Stimulated activated CD4-positive, alpha-beta T cell treated with anti-CD3 and anti-CD28 coated beads, Interleukin-4, amount 100 ng/mL, for 48 hours (primary cell): Measurements from ENCODE around the gene PFN4.
A peak's percentile ranks its signal among the peaks of the same experiment; 100 is the strongest.

ENCODE experiments used
- DNase-seq, 2 donors: peaks; one replicate each; pipeline ENCODE4 v3.0.0-alpha.2; 2020; ENCODE audit warnings: low read depth in 2 of 2

Gene PFN4

GRCh38 chr2:24077879-24078278 lies 45.3 kb downstream of the PFN4 start:
- no peak for DNase-seq

- DNase-seq: no peak
These were observed 45.6 kb downstream of the PFN4 start for GRCh38 chr2:24077535-24077877.

GRCh38 chr2:24076849-24077534 lies 46.1 kb downstream of the PFN4 start:
- DNase-seq: no peak

GRCh38 chr2:24075915-24076848 lies 47.0 kb downstream of the PFN4 start, which contains the start of gene SF3B6:
Gene SF3B6, minus strand, starts transcription at chr2:24076326. Its CDS starts 97 bp downstream, at chr2:24076229.
- DNase-seq: peak; percentile 99

GRCh38 chr2:24075259-24075658 lies 47.9 kb downstream of the PFN4 start:
- no peak for DNase-seq

DNA sequence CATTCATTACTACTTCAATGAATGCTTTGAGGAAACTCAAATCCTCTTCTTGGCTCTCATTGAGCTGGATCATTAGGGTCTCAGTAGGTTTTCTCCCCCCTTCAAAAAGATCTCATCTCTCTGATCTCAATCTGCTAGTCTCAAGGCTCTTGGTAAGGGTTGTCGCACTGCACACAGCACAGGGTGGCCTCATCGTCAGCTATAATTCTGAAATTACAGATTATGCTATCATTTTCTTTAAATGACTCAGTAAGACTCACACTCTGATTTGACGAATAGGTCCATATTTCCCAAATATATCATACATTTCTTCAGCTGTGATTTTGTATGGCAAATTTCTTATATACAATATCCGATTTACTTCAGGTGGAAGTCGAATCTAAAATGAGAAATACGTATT lies 49.3 kb downstream of the PFN4 start:
- no peak for DNase-seq

DNA sequence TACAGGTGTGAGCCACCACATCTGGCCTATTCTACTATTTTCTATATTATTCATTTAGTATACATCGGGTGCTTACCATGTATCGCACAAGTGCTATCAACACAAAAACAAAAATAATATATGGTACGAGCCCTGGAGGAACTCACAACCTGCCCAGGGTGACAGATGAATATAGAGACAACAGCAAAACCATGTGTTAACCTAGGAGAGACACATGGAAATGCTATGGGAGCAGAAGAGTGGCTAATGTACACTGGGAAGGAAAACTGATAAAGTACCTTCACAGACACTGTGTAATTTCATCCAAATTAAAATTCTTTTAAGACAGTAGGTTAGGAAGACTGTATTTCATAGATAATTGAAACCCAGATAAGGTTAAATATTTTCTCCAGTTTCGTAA lies 50.9 kb downstream of the PFN4 start:
- DNase-seq: no peak

DNA sequence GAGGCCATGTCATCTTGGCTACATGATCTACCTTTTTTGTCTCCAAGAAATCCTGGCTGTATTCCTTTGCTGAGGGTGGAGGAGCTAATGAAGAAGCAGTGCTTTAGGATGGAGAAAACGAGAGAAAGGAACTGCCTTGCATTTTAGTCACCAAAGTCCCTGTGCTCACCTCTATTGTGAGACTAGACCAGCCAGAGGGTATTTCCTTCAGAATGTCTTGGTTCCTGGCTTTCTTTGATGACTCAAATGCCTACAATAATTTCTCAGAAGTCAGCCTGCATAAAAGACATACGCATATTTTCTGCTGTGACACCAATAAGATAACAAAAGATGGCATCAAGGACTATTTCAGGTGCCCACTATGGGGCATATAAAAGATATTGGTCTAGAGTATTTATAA lies 57.8 kb downstream of the PFN4 start:
- DNase-seq: no peak
